Middle frontal gyrus (tissue), 1 donor: ENCODE data around the gene SLC27A4.

ENCODE experiments used
- DNase-seq: peaks from one replicate; pipeline ENCODE4 v3.0.0-alpha.2; 2015; ENCODE audit warnings: low spot score; ENCODE audit errors: extremely low spot score

The SLC27A4 gene

GRCh38 chr9:128339761-128340690, at the start of gene SLC27A4:
Gene SLC27A4 (plus strand): TSS chr9:128340527. CDS start chr9:128343133, 2,606 bp downstream.
- DNase-seq: peak; percentile 66

- no peak for DNase-seq
Measured at GRCh38 chr9:128292009-128292408, 48.3 kb upstream of the SLC27A4 start.

- no peak for DNase-seq
Measured at GRCh38 chr9:128293091-128293490, 47.2 kb upstream of the SLC27A4 start.

- DNase-seq: no peak
Measured at GRCh38 chr9:128294142-128294541, 46.2 kb upstream of the SLC27A4 start.

- no peak for DNase-seq
Measured at GRCh38 chr9:128296340-128297220, 43.7 kb upstream of the SLC27A4 start.

- DNase-seq: no peak
Measured at GRCh38 chr9:128297221-128297773, 43.0 kb upstream of the SLC27A4 start.

- no peak for DNase-seq
Measured at GRCh38 chr9:128298535-128299482, 41.5 kb upstream of the SLC27A4 start.

- DNase-seq: no peak
Measured at GRCh38 chr9:128304136-128304970, 36.0 kb upstream of the SLC27A4 start.

- DNase-seq: no peak
Measured at GRCh38 chr9:128304971-128305288, 35.4 kb upstream of the SLC27A4 start.

GRCh38 chr9:128309551-128309950, 30.8 kb upstream of the SLC27A4 start:
- no peak for DNase-seq

- DNase-seq: no peak
Measured at GRCh38 chr9:128310461-128310860, 29.9 kb upstream of the SLC27A4 start.

GRCh38 chr9:128314697-128315096, 25.6 kb upstream of the SLC27A4 start:
- no peak for DNase-seq

GRCh38 chr9:128316421-128316820, 23.9 kb upstream of the SLC27A4 start:
- peak; percentile 76 for DNase-seq

GRCh38 chr9:128317629-128318028, 22.7 kb upstream of the SLC27A4 start:
- DNase-seq: no peak

- no peak for DNase-seq
Measured at GRCh38 chr9:128321343-128321742, 19.0 kb upstream of the SLC27A4 start.

GRCh38 chr9:128321879-128322403, 18.4 kb upstream of the SLC27A4 start:
- DNase-seq: no peak

GRCh38 chr9:128322404-128323211, 17.7 kb upstream of the SLC27A4 start, which contains the start of the genes COQ4 and TRUB2:
Gene COQ4 (plus strand): TSS chr9:128322839. CDS start chr9:128322859, 20 bp downstream.
Gene TRUB2 (minus strand): TSS chr9:128322447. CDS start chr9:128322408, 39 bp downstream.
- peak; percentile 91 for DNase-seq

- no peak for DNase-seq
Measured at GRCh38 chr9:128323212-128323730, 17.1 kb upstream of the SLC27A4 start.
